Right lobe of liver (tissue), 4 donors: ENCODE measurements around the gene WNK2.

Experiments
- CTCF ChIP-seq, 4 donors: fragments of 200-600 bp in 3 of 4; fragments of 450-650 bp in 1 of 4; IDR thresholded peaks; one replicate each; pipeline versions ENCODE4 v1.5.1 to v1.8.0; 2016 to 2022; ENCODE audit warnings: antibody characterized with exemption in 4 of 4, mild to moderate bottlenecking in 2 of 4
- POLR2A ChIP-seq: fragments of 450-650 bp; IDR thresholded peaks from one replicate; pipeline ENCODE4 v1.6.1; 2017; ENCODE audit warnings: antibody characterized with exemption, mild to moderate bottlenecking
- donor health status: DM: no; HTN: no; CAD: no.
- donor health status: DM: no; HTN: no; CAD: no.
- donor health status: DM: no; HTN: yes; CAD: no.

DNA sequence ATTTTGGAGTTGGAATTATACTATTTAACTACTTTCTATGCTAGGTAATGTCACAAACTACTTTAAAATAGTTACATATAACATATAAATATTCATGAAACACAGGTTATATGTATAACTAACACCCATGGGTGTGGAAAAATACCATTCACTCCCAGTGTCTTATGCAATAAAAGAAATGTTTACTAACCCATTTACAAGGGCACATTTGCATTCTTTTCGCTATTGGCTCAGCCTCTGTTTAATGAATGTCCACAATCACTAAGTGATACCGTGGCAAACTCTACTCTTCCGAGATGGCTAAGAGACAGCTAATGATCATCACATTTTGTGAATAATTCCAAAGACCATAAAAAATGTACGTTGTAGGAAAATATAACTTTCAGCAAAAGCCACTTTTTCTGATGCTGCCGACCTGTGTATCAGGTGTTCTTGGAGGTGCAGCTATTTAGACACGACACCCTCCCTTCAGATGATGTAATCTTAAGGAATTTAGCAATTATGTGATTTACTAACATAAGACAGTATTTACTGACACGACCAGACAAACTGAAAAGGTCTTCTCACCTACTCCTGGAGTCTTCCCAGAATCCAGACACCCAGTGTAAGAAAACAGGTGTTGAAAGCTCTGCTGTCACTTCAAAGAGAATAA, 145.8 kb downstream of the WNK2 start:
- TF ChIP-seq CTCF (IDR thresholded peaks at IDR 0.05) (no peak), POLR2A (no peak)
